COR-L47 (cell line): Measurements from ENCODE around the gene HOXB2.
"Not testable (repeated sequence)": the region's sequence is repeated elsewhere in the genome, so short reads cannot be mapped to it uniquely, and the experiment has no call there.

Experiments used
- DNase-seq: peaks from one replicate; lab custom pipeline; 2025; lab: John Stamatoyannopoulos, UW

The HOXB2 gene

GRCh38 chr17:48514477-48514876 is 30.4 kb downstream of the HOXB2 start:
- no peak for DNase-seq

GRCh38 chr17:48513666-48514455 is 31.0 kb downstream of the HOXB2 start:
- no peak for DNase-seq

- DNase-seq: no peak
These were observed 31.8 kb downstream of the HOXB2 start for GRCh38 chr17:48513097-48513496.

- no peak for DNase-seq
These were observed 33.9 kb downstream of the HOXB2 start for GRCh38 chr17:48510761-48511604.

GRCh38 chr17:48510381-48510760 is 34.5 kb downstream of the HOXB2 start:
- no peak for DNase-seq

- DNase-seq: not testable (repeated sequence)
These were observed 35.2 kb downstream of the HOXB2 start for GRCh38 chr17:48509708-48510107.

- DNase-seq: peak; percentile 7
These were observed 38.7 kb downstream of the HOXB2 start for GRCh38 chr17:48506246-48506645.

- peak; percentile 92 for DNase-seq
These were observed 39.1 kb downstream of the HOXB2 start for GRCh38 chr17:48505788-48506187.

GRCh38 chr17:48504953-48505352 is 40.0 kb downstream of the HOXB2 start:
- no peak for DNase-seq

- DNase-seq: no peak
These were observed 41.2 kb downstream of the HOXB2 start for GRCh38 chr17:48503747-48504146.

GRCh38 chr17:48502901-48503300 is 42.0 kb downstream of the HOXB2 start:
- DNase-seq: no peak

GRCh38 chr17:48502312-48502711 is 42.6 kb downstream of the HOXB2 start:
- DNase-seq: no peak

GRCh38 chr17:48500435-48501426 is 44.2 kb downstream of the HOXB2 start:
- DNase-seq: peak; percentile 32

- no peak for DNase-seq
These were observed 45.0 kb downstream of the HOXB2 start for GRCh38 chr17:48499735-48500434.

- no peak for DNase-seq
These were observed 45.7 kb downstream of the HOXB2 start for GRCh38 chr17:48499248-48499647.

GRCh38 chr17:48498164-48498850 is 46.6 kb downstream of the HOXB2 start:
- DNase-seq: peak; percentile 18

GRCh38 chr17:48497103-48497502 is 47.8 kb downstream of the HOXB2 start:
- DNase-seq: no peak

GRCh38 chr17:48494335-48494734 is 50.6 kb downstream of the HOXB2 start:
- DNase-seq: no peak
